GM19438 (cell line): ENCODE results near the gene RBM19.
"Not testable (repeated sequence)": the region's sequence is repeated elsewhere in the genome, so short reads cannot be mapped to it uniquely, and the experiment has no call there.

Source experiments
- ATAC-seq: cut with Tn5 transposase; IDR thresholded peaks from one replicate; pipeline ENCODE4 v1.9.1; 2021; ENCODE audit warnings: low read depth; ENCODE audit not compliant: unreplicated experiment

The RBM19 gene, protein sequence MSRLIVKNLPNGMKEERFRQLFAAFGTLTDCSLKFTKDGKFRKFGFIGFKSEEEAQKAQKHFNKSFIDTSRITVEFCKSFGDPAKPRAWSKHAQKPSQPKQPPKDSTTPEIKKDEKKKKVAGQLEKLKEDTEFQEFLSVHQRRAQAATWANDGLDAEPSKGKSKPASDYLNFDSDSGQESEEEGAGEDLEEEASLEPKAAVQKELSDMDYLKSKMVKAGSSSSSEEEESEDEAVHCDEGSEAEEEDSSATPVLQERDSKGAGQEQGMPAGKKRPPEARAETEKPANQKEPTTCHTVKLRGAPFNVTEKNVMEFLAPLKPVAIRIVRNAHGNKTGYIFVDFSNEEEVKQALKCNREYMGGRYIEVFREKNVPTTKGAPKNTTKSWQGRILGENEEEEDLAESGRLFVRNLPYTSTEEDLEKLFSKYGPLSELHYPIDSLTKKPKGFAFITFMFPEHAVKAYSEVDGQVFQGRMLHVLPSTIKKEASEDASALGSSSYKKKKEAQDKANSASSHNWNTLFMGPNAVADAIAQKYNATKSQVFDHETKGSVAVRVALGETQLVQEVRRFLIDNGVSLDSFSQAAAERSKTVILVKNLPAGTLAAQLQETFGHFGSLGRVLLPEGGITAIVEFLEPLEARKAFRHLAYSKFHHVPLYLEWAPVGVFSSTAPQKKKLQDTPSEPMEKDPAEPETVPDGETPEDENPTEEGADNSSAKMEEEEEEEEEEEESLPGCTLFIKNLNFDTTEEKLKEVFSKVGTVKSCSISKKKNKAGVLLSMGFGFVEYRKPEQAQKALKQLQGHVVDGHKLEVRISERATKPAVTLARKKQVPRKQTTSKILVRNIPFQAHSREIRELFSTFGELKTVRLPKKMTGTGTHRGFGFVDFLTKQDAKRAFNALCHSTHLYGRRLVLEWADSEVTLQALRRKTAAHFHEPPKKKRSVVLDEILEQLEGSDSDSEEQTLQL

DNA sequence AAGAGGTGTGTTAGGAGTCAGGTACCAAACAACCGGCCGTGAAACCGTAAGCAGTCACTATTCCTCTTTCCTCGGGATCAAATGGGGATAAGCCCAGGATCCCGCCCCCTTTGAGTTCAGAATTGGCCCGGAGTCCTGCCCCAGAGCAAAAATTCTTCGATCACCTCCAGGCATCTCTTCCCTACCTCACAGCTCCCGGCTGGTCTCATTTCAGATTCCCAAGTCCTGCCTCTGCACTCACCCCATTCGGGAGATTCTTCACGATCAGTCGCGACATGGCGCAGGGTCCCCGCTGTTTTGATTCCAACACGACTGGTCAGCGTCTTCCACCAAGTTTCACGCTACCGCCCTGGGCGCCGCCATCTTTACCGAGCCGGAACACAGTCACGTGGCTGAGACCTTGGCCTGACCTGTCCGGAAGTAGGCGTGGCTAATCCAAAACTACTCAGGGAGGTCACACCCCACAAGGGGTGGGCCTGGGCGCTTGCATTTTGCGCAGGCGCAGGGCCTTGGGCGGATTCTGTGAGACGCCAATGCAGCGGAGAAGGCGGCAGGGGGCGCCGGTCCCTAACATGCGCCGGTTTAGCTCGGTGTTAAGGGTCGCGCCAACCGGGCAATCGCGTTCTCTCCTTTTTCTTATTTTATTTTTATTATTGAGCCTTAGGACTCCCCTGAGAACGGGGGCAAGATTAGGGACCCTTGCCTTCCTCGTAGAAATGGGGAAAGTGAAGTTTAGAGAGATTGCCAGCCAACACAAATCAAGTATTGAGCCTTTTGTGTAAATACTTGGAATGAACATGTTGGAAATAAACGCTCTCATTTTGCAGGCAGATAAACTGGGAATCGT is at the start of gene RBM19:
TSS of gene RBM19 (minus strand) at position 375 of the 847 bp plus-strand sequence. CDS start at position 277, 98 bp downstream.
- ATAC-seq: peak; percentile 97

DNA sequence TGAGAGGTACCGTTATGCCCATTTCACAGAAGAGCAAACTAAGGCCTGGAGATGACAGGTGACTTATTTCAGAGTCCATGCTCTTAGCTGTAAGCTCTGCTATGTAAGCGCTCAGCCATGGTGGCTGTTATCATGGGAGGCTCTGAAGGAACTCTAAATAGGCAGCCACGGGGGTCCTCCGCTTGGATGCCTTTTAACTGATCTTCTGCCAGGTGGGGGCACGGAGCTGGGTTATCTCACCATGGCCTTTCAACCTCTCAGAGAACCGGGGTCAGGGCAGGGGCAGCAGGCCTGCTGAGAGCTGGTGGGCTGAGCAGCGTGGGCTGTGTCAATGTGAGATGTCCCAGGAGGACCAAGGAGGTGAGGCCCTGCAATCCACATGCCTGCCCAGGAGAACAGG is 49.7 kb upstream of the RBM19 start:
- ATAC-seq: no peak

DNA sequence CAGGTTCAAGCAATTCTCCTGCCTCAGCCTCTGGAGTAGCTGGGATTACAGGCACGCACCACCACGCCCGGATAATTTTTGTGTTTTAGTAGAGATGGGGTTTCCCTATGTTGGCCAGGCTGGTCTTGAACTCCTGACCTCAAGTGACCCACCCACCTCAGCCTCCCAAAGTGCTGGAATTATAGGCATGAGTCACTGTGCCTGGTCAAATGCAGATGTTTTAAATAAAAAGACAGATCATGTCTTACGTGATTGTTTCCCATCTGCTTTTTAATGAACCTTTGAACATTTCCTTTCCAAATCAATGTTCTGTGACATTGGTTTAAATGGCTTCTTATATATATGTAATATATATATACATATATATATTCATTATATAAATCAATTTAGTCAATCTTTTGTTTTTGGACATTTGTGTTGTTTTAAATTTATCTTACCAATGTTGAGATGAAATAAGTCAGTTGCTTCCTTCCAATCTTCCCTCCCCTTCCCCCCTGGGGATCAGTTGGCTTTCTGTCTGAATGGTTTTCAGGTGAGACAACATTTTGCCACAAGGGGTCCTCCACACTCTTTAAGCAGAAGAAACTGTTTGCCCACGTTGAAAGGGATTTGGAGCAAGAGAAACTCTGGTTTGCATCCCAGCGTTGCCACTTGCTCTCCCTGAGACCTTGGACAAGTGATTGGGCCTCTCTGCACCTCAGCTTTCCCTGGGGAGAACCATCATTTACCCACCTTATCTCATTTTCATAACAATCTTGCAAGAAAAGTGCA is 47.6 kb upstream of the RBM19 start:
- no peak for ATAC-seq

DNA sequence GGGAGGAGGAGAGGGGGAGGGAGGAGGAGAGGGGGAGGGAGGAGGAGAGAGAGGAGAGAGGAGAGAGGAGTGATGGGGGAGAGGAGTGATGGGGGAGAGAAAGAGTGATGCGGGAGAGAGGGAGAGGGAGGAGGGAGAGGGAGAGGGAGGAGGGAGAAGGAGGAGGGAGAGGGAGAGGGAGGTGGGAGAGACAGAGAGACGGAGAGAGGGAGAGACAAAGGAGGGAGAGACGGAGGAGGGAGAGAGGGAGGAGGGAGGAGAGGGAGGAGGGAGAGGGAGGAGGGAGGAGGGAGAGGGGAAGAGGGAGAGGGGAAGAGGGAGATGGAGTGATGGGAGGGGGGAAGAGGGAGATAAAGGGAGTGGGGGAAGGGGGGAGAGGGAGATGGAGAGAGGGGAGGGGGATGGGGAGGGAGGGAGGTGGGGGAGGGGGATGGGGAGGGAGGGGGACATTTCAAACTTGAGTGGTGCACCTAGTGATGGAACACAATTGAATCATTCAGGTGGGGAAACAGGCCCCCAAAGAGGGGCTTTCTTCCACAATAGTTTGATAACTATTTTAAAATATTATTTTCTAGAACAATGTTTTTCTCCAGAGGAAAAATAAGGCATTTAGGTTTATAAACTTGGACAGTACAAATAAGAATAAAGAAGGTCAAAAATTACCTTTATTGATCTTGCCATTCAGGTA is 46.8 kb upstream of the RBM19 start:
- no peak for ATAC-seq

DNA sequence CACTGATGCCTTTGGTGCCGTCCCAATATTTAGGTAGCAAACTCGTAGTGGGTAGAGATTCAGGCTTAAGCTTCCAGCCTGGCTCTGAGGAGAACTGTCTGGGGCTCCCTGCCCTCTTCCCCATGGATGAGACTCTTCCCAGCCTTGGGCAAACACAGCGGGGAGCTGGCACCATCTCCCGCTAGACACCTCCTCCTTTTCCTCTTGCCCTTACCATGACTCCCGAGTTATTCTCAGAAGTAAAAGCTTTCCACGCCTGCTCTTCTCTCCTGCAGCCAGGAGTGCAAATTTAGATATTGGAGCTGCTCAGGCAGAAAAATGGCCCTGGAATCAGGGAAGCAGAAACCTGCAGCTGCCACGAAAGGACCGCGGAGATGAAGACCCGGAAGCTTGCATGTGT is 45.6 kb upstream of the RBM19 start:
- ATAC-seq: no peak

DNA sequence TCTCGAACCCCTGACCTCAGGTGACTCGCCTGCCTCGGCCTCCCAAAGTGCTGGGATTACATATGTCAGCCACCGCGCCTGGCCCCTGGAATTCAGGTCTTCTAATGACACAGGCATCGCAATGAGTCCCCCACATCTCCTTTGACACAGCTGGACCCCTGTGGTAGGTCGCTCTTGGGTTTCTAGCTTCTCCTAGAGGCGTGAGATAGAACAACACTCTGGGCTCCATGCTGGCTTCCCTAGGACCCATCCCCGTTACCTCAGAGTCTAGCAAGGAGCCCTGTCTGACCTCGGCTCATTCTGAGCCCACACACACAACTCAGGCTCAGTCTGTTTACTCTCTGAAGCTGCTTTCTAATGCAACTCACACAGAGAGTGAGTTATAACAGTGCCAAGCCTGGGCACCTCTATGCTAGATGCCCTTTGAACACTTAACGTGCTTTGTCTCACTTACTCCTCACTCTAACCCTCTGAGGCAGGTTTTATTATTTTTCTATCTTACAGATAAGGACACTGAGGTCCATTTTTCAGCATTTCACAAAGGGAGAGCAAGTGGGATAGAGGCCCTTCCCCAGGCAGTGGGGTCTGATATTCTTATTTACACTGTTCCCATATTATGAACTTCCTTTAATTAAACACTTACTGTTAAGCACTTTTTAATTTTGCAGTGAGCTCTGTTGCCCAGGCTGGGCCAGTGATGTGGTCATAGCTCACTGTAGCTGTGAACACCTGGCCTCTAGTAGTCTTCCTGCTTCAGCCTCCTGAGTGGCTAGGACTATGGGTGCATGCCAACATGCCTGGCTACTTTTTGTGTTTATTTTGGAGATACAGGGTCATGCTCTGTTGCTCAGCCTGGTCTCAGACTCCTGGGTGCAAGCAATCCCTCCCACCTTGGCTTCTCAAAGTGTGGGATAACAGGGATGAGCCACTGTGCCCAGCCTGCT is 40.6 kb upstream of the RBM19 start:
- ATAC-seq: no peak

DNA sequence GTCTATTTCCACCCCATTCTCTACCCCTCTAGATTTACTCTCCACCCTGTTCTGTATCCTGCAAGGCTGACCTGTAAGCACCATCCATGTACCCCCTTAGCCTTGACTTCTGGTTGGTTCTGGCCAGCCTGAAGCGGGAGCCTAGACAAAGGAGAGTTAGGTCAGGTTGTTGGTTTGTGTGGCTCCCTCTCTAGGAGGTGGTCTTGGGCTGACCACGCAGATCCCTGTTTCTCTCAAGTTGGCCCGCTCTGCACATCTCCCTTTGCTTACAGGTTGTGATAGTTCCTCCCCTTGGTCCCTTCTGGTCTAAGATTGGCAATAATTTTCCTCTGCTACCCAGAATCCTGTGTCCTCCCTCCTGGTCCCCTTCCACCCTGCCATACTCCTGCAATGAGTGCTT is 38.3 kb upstream of the RBM19 start:
- no peak for ATAC-seq

DNA sequence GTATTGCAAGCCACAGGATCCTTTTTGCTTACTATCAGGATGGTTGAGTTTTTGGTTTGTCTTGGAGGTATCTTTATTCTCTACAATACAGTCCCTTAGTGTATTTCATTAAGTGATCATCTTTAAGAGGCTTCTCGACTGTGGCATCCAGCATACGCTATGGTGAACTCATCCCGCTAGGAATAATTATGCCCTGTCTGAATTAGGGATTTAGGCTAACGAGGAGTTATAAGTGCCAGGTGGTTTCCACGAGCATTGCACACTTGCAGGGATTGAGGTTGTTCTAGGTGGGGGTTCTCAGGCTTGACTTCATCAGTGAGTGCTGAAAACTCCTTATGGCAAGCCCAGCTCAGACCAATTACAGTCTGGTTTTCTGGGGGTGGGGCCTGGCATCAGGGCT is 37.2 kb upstream of the RBM19 start:
- no peak for ATAC-seq

DNA sequence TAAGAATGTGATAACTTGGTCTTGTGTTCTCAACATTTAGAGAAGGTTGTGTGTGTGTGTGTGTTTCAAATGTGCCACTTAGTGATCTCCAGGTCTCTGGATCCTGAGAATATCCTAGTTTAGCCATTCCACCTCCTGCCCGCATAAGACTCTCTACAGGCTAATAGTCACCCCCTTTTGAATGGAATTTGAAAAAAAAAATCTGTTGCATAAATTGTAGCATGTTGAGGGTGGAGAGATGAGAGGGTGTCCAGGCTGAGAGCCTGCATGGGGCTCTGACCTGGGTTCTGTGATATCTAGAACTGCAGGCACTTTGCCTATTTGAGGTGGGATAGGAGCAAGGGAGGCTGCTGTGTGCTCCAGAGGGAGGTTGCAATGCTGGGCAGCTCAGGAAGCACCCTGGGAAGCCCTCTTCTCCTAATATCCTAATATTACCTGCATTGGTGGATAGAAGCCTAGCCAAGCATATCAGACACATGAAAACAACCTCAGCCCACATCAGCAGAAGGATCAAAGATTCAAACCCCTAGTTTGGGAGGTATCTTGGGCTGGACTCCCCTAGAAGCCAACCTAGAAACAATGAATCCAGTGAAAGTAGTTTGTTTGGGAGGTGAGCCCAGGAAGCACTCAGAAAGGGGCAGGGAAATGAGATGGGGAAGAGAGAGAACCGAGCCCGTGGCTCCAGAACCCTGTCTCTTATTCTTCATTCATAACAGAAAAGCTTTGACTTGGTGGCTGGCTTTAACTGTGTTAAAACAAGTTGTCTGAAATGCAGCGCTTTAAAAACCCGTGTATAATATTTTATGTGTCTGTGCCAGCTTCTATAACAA is 35.6 kb upstream of the RBM19 start:
- no peak for ATAC-seq

DNA sequence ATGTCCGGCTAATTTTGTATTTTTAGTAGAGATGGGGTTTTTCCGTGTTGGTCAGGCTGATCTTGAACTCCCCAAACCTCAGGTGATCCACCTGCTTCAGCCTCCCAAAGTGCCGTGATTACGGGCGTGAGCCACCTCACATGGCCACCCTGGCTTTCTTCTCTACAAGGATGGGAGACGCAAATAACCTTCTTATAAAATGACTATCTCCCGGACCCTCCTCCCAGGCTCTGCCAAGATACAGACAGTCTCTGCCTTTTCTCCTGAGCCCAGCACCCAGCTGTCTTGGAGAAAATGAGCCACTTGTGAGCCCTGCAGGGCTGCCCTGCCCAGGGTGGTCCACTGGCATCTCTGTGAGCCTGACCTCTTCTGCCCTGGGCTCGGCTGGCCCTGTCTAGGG is 34.7 kb upstream of the RBM19 start:
- ATAC-seq: no peak

DNA sequence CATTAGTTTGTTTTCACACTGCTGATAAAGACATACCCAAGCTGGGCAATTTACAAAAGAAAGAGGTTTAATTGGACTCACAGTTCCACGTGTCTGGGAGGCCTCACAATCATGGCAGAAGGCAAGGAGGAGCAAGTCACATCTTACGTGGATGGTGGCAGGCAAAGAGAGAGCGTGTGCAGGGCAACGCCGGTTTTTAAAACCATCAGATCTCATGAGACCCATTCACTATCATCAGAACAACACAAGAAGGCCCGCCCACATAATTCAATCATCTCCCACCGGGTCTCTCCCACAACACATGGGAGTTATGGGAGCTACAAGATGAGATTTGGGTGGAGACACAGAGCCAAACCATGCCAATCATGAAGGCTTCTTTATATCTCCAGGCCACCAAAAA is 34.1 kb upstream of the RBM19 start:
- not testable (repeated sequence) for ATAC-seq

DNA sequence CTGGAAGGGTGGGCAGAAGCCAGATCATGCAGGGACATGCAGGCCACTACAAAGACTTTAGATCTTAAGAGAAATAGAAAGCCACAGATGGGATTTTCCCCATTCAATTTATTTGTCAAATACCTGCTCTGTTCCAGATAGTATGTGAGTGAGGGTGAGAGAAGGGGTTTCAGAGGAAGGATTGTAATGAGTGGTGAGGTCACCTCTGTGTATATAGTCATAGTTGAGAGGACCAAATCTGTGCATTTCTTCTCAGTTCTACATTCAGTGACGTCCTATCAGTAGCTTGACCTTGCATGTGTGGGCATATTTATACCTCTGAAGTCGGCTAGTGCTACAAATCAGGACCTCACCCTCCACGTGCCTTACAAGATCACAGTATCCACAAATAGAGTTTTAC is 31.2 kb upstream of the RBM19 start:
- no peak for ATAC-seq

DNA sequence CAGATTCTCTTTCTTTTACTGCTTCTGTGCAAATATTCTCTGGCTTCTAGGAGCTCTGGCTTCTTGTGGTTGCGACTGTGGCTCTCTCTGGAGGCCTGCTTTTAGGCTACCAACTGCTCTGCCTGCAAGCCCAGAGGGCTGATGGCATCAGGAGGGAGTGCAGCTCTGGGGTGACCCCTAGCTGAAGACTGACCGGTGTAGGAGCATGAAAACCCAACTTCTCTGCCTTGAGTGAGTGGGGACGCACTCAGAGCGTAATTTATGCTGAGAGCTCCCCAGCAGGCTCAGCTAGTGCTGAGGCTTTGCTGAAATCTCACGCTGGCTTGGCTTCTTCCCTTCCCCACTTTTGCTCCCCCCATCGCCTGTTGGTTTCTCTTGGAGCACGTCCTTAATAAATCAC is 29.9 kb upstream of the RBM19 start:
- no peak for ATAC-seq

DNA sequence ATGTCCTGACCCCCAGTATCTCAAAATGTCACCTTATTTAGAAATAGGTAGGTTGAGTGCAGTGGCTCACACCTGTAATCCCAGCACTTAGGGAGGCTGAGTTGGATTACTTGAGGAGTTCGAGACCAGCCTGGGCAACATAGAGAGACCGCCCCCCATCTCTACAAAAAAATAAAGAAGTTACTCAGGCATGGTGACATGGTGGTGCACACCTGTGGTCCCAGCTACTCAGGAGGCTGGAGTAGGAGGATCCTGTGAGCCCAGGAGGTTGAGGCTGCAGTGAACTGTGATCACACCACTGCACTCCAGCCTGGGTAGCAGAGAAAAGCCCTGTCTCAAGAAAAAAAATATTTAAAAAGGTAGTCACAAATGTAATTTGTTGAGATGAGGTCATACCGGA is 27.9 kb upstream of the RBM19 start:
- ATAC-seq: no peak

DNA sequence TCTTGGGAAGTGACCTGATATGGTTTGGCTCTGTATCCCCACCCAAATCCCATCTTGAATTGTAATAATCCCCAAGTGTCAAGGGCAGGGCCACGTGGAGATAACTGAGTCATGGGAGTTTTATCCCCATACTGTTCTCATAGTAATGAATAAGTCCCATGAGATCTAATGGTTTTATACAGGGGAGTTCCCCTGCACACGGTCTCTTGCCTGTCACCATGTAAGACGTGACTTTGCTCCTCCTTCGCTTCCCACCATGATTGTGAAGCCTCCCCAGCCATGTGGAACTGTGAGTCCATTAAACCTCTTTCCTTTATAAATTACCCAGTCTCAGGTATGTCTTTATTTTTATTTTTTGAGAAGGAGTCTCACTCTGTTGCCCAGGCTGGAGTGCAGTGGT is 26.6 kb upstream of the RBM19 start:
- not testable (repeated sequence) for ATAC-seq

DNA sequence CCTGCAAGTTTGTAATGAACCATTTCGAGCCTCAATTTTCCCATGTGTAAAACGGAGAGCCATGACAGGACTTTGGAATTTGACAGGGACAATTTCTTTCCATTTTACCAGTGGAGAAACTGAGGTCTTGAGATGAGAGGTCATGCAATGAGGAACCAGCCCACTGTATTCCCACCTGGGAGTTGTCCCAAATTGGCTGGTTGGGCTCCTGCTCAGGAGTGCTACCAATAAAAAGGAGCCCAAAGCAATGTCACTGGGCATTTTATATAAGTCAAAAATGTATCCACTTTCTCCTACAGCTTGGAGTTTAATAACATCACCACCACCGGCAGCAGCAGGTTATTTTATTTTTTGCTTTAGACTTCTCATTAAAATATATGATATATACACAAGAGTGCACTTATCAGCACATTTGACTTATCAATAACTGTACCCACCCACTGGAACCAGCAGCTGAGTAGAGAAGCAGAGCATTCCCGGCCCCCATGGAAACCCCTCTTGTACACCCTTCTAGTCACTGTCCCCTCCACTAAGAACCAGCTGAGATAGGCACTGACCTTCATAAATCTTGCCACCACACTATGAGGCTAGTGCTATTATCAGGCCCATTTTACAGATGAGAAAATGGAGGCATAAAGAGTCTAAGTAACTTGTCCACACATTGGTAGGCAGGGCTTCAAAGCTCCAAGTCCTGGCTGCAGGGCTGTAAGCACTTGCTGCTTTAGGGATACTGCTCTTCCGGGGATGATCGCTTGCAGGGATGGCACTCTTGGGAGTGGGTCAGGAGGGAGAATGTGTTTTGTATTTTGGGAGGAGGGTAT is 25.3 kb upstream of the RBM19 start:
- ATAC-seq: no peak
